Erythroblast (primary cell): ENCODE data around the gene GNAQ.

Source experiments
- DNase-seq, 2 experiments: peaks; one replicate each; lab custom pipeline; 2025; lab: John Stamatoyannopoulos, UW
- GATA1 ChIP-seq: IDR thresholded peaks from 2 replicates; pipeline ENCODE4 v1.6.1; 2011; ENCODE audit warnings: low read depth, mild to moderate bottlenecking, control low read depth, low read length, moderate library complexity
- POLR2A ChIP-seq: IDR thresholded peaks from 2 replicates; pipeline ENCODE4 v1.6.1; 2011; ENCODE audit warnings: mild to moderate bottlenecking, low read length

Gene GNAQ

DNA sequence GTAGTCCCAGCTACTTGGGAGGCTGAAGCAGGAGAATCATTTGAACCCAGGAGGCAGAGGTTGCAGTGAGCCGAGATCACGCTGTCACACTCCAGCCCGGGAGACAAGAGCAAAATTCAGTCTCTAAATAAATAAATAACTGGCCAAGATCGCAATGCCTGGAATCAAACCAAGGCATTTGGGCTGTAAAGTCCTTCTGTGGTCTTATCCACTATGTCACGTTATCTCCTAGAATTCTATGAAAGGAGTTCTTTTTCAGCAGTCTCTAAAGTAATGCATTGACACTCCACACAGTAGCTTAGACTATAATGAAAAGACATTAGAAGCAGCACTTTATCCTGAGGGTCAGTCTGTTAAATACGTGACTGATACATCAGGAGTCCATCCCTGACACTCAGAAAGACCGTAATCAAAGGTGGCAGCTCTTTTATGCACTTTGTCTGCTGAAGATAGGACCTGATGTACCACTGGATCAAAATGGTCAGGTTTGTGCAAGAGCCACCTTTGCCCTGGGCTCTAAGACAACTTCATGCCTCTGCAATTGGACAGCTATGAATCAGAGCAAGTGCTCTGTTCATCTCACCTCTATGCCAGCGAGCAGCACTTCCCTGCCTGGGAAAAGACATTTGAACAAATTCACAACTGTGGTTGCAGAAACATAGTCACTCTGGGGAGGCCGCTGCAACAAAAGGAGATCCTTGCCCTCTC, 351.8 kb downstream of the GNAQ start:
- TF ChIP-seq POLR2A, result no peak
- TF ChIP-seq GATA1, result no peak
- DNase-seq, result no peak

DNA sequence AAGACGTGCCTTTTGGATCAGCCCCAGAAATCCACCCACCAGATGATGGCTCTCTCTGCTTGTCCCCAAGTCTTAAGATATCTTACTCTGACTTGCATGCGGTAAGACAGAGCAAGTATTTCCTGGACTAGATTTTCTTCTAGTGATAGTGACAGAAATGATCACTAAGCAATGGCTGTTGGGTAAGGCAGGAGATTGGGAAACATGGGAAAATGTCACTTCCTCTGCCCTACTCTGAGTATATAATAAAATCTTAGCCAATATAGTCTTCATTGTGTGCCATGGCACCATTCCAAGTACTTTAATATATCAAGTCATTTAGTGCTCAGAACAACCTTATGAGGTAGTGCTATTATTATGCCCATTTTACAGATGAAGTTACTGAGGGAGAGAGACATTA, 352.5 kb downstream of the GNAQ start:
- no peak for DNase-seq

DNA sequence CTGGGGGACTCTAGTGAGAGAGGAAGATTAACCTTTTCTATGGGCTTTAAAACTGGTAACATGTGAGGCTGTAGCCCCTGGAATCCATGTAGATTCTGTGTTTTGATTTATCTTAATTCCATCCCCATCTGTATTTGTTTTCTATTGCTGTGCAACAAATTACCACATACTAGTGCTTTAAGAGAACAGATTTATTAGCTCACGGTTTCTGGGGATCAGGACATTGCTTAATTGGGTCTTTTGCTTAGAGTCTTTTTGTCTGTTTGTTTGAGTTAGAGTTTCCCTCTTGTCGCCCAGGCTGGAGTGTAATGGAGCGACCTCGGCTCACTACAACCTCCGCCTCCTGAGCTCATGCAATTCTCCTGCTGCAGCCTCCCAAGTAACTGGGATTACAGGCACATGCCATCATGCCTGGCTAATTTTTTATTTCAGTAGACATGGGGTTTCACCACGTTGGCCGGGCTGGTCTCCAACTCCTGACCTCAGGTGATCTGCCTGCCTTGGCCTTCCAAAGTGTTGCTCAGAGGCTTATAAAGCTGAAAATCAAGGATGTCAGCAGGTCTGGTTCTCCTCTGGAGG, 353.6 kb downstream of the GNAQ start:
- DNase-seq, result no peak
- TF ChIP-seq GATA1, result no peak
- no peak for TF ChIP-seq POLR2A

More for the DNA sequence above, 352.5 kb downstream of the GNAQ start:
- no peak for TF ChIP-seq POLR2A
- no peak for TF ChIP-seq GATA1

DNA sequence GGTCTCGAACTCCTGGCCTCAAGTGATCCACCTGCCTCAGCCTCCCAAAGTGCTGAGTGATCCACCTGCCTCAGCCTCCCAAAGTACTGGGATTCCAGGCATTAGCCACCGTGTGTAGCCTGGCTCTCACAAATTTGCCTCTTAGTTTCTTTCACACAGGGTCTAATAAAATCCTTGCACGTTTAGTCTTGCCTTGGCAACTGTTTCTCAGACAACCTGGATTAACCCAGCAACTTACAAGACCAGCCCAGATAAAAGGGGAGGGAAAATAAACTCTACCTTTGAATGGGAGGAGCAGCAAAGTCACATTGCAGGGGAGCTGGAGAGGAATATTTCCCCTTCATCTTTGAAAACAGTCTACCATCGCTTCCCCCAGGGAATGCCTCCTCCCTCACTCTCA, 354.2 kb downstream of the GNAQ start:
- no peak for DNase-seq
- TF ChIP-seq GATA1 (no peak), POLR2A (no peak)

DNA sequence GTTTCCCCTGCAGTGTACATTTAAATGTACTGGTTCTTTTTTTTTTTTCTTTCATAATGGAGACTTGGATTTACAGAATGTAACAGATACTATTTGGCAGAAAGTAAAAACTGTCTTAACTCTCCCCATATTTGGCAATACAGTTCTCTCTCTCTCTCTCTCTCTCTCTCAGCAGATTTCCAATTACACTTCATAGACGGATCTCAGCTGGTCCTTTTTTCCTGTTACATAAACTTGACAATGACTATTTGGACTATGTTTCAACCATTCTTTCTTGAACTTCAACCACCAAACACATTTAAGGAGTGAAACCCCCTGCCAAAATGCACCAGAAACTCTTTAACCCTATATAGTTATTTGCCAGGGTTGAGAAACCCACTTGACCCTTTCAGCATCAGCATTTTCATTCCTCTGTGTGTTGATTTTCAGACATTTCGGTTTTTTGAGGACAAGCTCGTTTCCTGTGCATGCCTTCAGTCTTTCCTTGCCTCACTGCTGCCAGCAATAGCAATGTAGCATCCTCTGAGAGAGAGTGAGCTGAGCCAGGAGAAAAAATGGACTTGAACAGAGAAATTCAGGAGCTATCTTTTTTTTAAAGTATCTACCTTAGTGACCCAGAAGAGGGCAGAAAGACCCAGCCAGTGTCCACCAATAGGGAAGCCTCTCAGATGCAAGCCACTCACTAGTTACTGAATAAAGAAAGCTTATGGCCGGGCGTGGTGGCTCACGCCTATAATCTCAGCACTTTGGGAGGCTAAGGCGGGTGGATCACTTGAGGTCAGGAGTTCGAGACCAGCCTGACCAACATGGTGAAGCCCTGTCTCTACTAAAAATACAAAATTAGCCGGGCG, 357.4 kb downstream of the GNAQ start:
- no peak for DNase-seq

DNA sequence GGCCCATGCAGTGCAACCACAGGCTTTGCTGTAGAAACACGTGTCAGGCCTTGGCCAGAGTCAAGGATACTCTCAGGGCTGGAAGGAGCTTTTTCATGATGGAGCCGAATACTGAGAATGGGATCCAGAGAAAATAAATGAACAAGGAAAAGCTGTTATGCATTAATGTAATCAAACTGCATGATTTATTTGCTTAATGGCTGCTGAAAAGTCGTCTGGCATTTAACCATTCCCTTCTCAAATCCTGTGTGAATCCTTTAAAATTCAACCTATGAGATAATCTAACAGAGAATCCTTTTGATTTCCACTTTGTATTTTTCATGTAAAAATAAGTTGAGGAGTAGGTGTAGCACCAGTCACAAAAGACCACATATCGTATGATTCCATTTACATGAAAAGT, 359.4 kb downstream of the GNAQ start:
- no peak for DNase-seq
- TF ChIP-seq POLR2A, result no peak
- TF ChIP-seq GATA1, result no peak

More for the DNA sequence above, 357.4 kb downstream of the GNAQ start:
- TF ChIP-seq GATA1, result no peak
- TF ChIP-seq POLR2A, result no peak

DNA sequence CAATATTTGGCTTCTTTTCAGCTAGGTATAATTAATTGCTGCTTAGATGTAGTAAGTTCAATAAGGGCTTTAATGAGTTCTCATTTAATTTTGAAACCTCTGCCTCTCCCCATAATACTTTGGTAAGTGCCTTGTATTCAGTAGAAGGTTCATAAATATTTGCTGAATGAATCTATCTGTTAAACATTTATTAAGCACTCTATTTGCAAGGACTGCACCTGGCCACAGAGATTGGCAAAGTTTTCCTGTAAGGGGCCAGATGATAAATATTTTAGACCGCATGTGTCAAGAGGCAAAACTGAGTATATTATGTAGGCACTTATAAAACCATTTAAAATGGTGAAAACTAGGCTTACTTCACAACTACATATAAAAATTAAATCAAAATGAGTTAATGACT, 364.5 kb downstream of the GNAQ start:
- DNase-seq, result no peak

More for the DNA sequence above, 364.5 kb downstream of the GNAQ start:
- TF ChIP-seq GATA1, result no peak
- no peak for TF ChIP-seq POLR2A
